Trophoblast cell (in vitro differentiated cells and primary cell): ENCODE results near the gene RBPJL.
A peak's percentile ranks its signal among the peaks of the same experiment; 100 is the strongest.

Experiments
- DNase-seq, 2 donors: peaks; one replicate each; pipeline ENCODE4 v3.0.0-alpha.2; 2016
- H2AFZ ChIP-seq: 2 replicates; pipeline ENCODE4 v1.6.1; 2013; ENCODE audit warnings: low read length, moderate library complexity, mild to moderate bottlenecking; ENCODE audit not compliant: insufficient read depth, poor library complexity
- H2AK5ac ChIP-seq: 2 replicates; pipeline ENCODE4 v1.6.1; 2013; ENCODE audit warnings: mild to moderate bottlenecking, low read length
- H2BK120ac ChIP-seq: 2 replicates; pipeline ENCODE4 v1.6.1; 2013; ENCODE audit warnings: low read length, mild to moderate bottlenecking, moderate library complexity; ENCODE audit not compliant: insufficient read depth, poor library complexity
- H2BK12ac ChIP-seq: 2 replicates; pipeline ENCODE4 v1.6.1; 2013; ENCODE audit warnings: mild to moderate bottlenecking, low read length, moderate library complexity
- H2BK5ac ChIP-seq: 2 replicates; pipeline ENCODE4 v1.6.1; 2013; ENCODE audit warnings: low read length, low read depth, moderate library complexity, mild to moderate bottlenecking; ENCODE audit not compliant: poor library complexity
- H3K14ac ChIP-seq: 2 replicates; pipeline ENCODE4 v1.6.1; 2013; ENCODE audit warnings: mild to moderate bottlenecking, low read length
- H3K18ac ChIP-seq: 2 replicates; pipeline ENCODE4 v1.6.1; 2013; ENCODE audit warnings: mild to moderate bottlenecking, low read length
- H3K23ac ChIP-seq: 2 replicates; pipeline ENCODE4 v1.6.1; 2013; ENCODE audit warnings: low read length
- H3K27ac ChIP-seq: 2 replicates; pipeline ENCODE4 v1.5.1; 2013; ENCODE audit warnings: low read depth, mild to moderate bottlenecking, inconsistent platforms, low read length, moderate library complexity
- H3K27me3 ChIP-seq: 2 replicates; pipeline ENCODE4 v1.6.1; 2013; ENCODE audit warnings: inconsistent platforms, mild to moderate bottlenecking, low read length, moderate library complexity; ENCODE audit not compliant: insufficient read depth
- H3K36me3 ChIP-seq, 2 experiments: 1 replicate in 1 of 2; 2 replicates in 1 of 2; pipeline ENCODE4 v1.6.1; 2013; ENCODE audit warnings: low read length in 2 of 2, mild to moderate bottlenecking in 2 of 2, moderate library complexity in 1 of 2; ENCODE audit not compliant: insufficient read depth in 2 of 2, control insufficient read depth in 1 of 2
- H3K4ac ChIP-seq: 2 replicates; pipeline ENCODE4 v1.6.1; 2013; ENCODE audit warnings: low read depth, mild to moderate bottlenecking, low read length, moderate library complexity
- H3K4me1 ChIP-seq, 2 experiments: 1 replicate in 1 of 2; 2 replicates in 1 of 2; pipeline ENCODE4 v1.6.1; 2013; ENCODE audit warnings: low read length in 2 of 2, mild to moderate bottlenecking in 2 of 2, moderate library complexity in 1 of 2; ENCODE audit not compliant: insufficient read depth in 2 of 2, control insufficient read depth in 1 of 2
- H3K4me2 ChIP-seq: 2 replicates; pipeline ENCODE4 v1.6.1; 2013; ENCODE audit warnings: inconsistent platforms, mild to moderate bottlenecking, low read length, moderate library complexity
- H3K4me3 ChIP-seq: 2 replicates; pipeline ENCODE4 v1.5.1; 2013; ENCODE audit warnings: mild to moderate bottlenecking, low read depth, low read length, inconsistent platforms
- H3K79me1 ChIP-seq: one replicate; pipeline ENCODE4 v1.6.1; 2013; ENCODE audit warnings: low read length
- H3K79me2 ChIP-seq: 2 replicates; pipeline ENCODE4 v1.6.1; 2013; ENCODE audit warnings: low read length, mild to moderate bottlenecking; ENCODE audit not compliant: control insufficient read depth, insufficient read depth, poor library complexity
- H3K9ac ChIP-seq: 2 replicates; pipeline ENCODE4 v1.6.1; 2013; ENCODE audit warnings: mild to moderate bottlenecking, low read length
- H3K9me3 ChIP-seq: 2 replicates; pipeline ENCODE4 v1.6.1; 2013; ENCODE audit warnings: low read depth, mild to moderate bottlenecking, control low read depth, inconsistent platforms, low read length; ENCODE audit not compliant: insufficient read depth
- H4K12ac ChIP-seq: 2 replicates; pipeline ENCODE4 v1.6.1; 2013; ENCODE audit warnings: low read depth, mild to moderate bottlenecking, low read length, moderate library complexity
- H4K8ac ChIP-seq: 2 replicates; pipeline ENCODE4 v1.6.1; 2013; ENCODE audit warnings: low read depth, mild to moderate bottlenecking, low read length, moderate library complexity
- H4K91ac ChIP-seq: one replicate; pipeline ENCODE4 v1.6.1; 2013; ENCODE audit warnings: low read depth, mild to moderate bottlenecking, low read length, moderate library complexity
- WGBS: extraction: QIAGEN DNeasy Blood & Tissue Kit; methylation state at CpG from one replicate; pipeline ENCODE4 v1.1.7; 2013; ENCODE audit warnings: missing lambda C conversion rate; ENCODE audit not compliant: insufficient read length, insufficient coverage; ENCODE audit errors: extremely low coverage; 5-methylcytosine and 5-hydroxymethylcytosine counted together

RBPJL gene

GRCh38 chr20:45330476-45330875, 23.8 kb downstream of the RBPJL start:
- Histone ChIP-seq H3K4me1 (peaks cover under 1 to 1% of the 10 kb centered on the region in 2 experiments), H4K12ac (no peak overlapping the region), H3K79me2 (no peaks in the 10 kb centered on the region), H3K27me3 (no peaks in the 10 kb centered on the region), H3K23ac (no peak overlapping the region), H3K14ac (no peak overlapping the region), H3K27ac (no peak overlapping the region), H4K8ac (no peak overlapping the region), H3K9ac (no peak overlapping the region), H3K4me3 (no peak overlapping the region), H3K9me3 (no peaks in the 10 kb centered on the region), H3K4ac (no peak overlapping the region), H3K36me3 (peaks cover 49 to 68% of the 10 kb centered on the region in 2 experiments), H2BK5ac (no peak overlapping the region), H3K79me1 (no peaks in the 10 kb centered on the region), H3K18ac (no peak overlapping the region), H2AK5ac (no peak overlapping the region), H2BK120ac (no peak overlapping the region), H2AFZ (no peak overlapping the region), H2BK12ac (no peak overlapping the region), H3K4me2 (no peak overlapping the region), H4K91ac (no peak overlapping the region)
- no peak for DNase-seq
- WGBS: no CpG with 5 or more reads among the region's 3 CpGs

DNA sequence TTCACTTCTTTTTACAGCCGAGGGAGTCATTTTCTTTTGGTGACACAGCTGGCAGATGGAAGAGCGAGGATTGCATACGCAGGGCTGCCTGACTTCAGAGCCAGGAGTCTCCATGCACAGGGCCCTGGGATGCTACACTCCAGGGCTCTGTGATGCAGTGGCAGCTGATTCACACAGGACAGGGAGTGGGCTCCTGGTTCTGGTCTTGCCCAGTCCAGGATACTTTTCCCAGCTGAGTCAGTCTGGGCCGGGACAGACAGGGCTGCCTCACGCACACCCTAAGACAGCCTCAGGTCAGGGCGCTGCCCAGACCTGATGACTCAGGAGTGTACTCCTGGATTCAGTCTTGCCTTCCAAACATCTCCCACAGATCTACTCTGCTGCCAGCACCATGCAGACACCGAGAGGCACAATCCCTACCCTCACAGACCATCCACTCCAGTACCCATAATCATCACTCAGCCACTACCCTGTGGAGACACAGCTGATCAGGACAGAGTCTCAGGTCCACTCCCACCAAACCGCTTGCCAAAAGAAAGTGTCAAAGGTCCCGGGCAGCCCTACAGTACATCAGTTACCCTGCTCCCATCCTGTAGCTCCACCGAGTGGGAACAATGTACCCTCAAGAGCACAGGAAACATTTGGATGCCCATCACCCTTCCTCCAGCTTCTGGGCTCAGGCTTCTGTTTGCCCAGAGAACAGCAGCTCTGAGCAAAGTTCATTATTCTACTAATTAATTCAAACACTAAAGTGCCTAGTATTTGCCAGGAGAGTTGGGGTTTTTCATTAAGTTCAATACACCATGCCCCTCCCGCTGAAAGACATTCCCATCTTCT, 30.1 kb downstream of the RBPJL start:
- peak overlapping the region; percentile 29 for H2BK120ac ChIP-seq
- no CpG with 5 or more reads among the region's 11 CpGs for WGBS
- H3K27me3 ChIP-seq: no peaks in the 10 kb centered on the region
- no peak overlapping the region for H3K23ac ChIP-seq
- peak overlapping the region; percentile 28 for H3K14ac ChIP-seq
- peaks cover 35 to 39% of the 10 kb centered on the region in 2 experiments for H3K36me3 ChIP-seq
- H4K8ac ChIP-seq: no peak overlapping the region
- peak overlapping the region; percentile 71 for H4K91ac ChIP-seq
- H3K79me2 ChIP-seq: peaks cover 34% of the 10 kb centered on the region
- H4K12ac ChIP-seq: no peak overlapping the region
- no peak overlapping the region for H2AFZ ChIP-seq
- H3K4me3 ChIP-seq: no peak overlapping the region
- H3K18ac ChIP-seq: peak overlapping the region; percentile 60
- H3K79me1 ChIP-seq: peaks cover 33% of the 10 kb centered on the region
- no peak overlapping the region for H2AK5ac ChIP-seq
- H3K9me3 ChIP-seq: no peaks in the 10 kb centered on the region
- peak; percentile 95 to 97 for DNase-seq
- peak overlapping the region; percentile 90 for H3K27ac ChIP-seq
- H3K4me2 ChIP-seq: peak overlapping the region; percentile 9
- peaks cover 52% of the 10 kb centered on the region in 2 experiments for H3K4me1 ChIP-seq
- H3K4ac ChIP-seq: peak overlapping the region; percentile 71
- peak overlapping the region; percentile 60 for H2BK5ac ChIP-seq
- peak overlapping the region; percentile 61 for H2BK12ac ChIP-seq
- H3K9ac ChIP-seq: no peak overlapping the region

GRCh38 chr20:45337367-45338120, 30.9 kb downstream of the RBPJL start:
- peak overlapping the region; percentile 63 for H3K14ac ChIP-seq
- peaks cover 38% of the 10 kb centered on the region for H3K79me1 ChIP-seq
- H2BK5ac ChIP-seq: peak overlapping the region; percentile 91
- H3K9me3 ChIP-seq: no peaks in the 10 kb centered on the region
- H3K36me3 ChIP-seq: peaks cover 29 to 33% of the 10 kb centered on the region in 2 experiments
- H2AFZ ChIP-seq: peak overlapping the region; percentile 18
- H3K23ac ChIP-seq: no peak overlapping the region
- H2BK12ac ChIP-seq: peak overlapping the region; percentile 91
- DNase-seq: peak; percentile 78 to 83
- H3K4me1 ChIP-seq: peaks cover 54 to 57% of the 10 kb centered on the region in 2 experiments
- peak overlapping the region; percentile 92 for H2BK120ac ChIP-seq
- WGBS: no CpG with 5 or more reads among the region's 15 CpGs
- H3K27me3 ChIP-seq: no peaks in the 10 kb centered on the region
- peaks cover 35% of the 10 kb centered on the region for H3K79me2 ChIP-seq
- H3K27ac ChIP-seq: peak overlapping the region; percentile 90
- no peak overlapping the region for H3K9ac ChIP-seq
- H3K18ac ChIP-seq: peak overlapping the region; percentile 83
- H3K4me3 ChIP-seq: no peak overlapping the region
- peak overlapping the region; percentile 88 for H2AK5ac ChIP-seq
- peak overlapping the region; percentile 89 for H4K91ac ChIP-seq
- H3K4ac ChIP-seq: peak overlapping the region; percentile 71
- H4K8ac ChIP-seq: peak overlapping the region; percentile 61
- H3K4me2 ChIP-seq: peak overlapping the region; percentile 30
- H4K12ac ChIP-seq: no peak overlapping the region

DNA sequence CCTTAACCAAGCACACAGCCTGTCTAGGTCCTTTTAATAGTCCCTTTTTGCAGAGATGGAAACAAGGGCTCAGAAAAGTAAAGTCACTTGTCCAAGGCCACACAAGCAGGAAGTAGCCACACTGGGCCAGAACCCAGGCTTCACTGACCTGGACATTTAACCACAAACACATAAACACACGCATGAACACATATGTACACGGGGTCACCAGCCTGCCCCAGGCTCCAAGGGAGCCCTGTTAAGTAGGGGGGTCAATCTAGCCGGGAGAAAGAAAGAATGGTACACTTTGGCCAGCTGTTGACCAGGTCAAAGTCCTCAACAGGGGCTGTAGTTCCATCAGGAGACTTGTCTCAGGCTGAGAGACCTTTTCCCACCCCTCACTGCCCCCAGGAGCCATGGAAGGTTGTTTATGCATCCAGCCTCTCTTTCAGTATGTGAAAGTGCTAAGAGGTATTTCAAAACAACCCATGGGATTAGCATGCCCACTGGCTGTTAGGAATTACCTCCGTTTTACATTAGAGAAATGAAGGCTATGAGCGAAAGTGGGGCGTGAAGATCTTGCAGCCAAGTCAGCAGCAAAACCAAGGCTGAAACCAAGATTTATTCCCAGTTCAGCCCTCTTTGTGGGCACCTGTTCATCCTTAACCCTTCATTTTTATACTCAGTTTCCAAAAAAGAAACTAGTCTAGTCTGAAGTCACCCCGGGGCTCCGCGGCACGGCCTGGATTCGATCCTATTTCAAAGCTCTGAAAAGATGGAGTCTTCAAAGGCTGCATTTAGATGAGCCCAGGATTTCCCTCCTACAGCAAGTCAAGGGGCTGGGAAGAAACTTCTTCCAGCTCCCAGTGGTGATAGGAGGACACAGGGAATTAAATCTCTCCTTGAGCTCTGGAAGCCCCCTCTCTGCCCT, 31.7 kb downstream of the RBPJL start:
- Histone ChIP-seq H3K27ac (peak overlapping the region; percentile 90), H3K9me3 (no peaks in the 10 kb centered on the region), H3K4me2 (peak overlapping the region; percentile 30), H3K79me1 (peaks cover 45% of the 10 kb centered on the region), H3K4me3 (no peak overlapping the region), H2BK120ac (peak overlapping the region; percentile 92), H3K4me1 (peaks cover 61 to 66% of the 10 kb centered on the region in 2 experiments), H3K23ac (no peak overlapping the region), H4K91ac (peak overlapping the region; percentile 89), H3K18ac (peak overlapping the region; percentile 83), H2AFZ (peak overlapping the region; percentile 18), H3K27me3 (no peaks in the 10 kb centered on the region), H4K12ac (no peak overlapping the region), H3K9ac (no peak overlapping the region), H3K4ac (peak overlapping the region; percentile 71), H3K36me3 (peaks cover 21 to 27% of the 10 kb centered on the region in 2 experiments), H4K8ac (peak overlapping the region; percentile 61), H3K79me2 (peaks cover 38% of the 10 kb centered on the region), H2BK12ac (peak overlapping the region; percentile 91), H2BK5ac (peak overlapping the region; percentile 91), H3K14ac (peak overlapping the region; percentile 63), H2AK5ac (peak overlapping the region; percentile 88)
- DNase-seq: no peak
- WGBS: no CpG with 5 or more reads among the region's 11 CpGs
